GM23248 (cell line): ENCODE results near the gene GRIA3. TPM values are rescaled to one million over a fixed set of nuclear protein-coding genes. Genes with fewer than 3 reads are reported as not detected.

ENCODE experiments used
- DNase-seq: peaks from one replicate; pipeline ENCODE4 v3.0.0-alpha.2; 2015
- H2AFZ ChIP-seq: fragments of 200-600 bp; sonication (generic); 2 replicates; pipeline ENCODE4 v1.6.1; 2016; ENCODE audit warnings: antibody characterized with exemption
- H3F3A ChIP-seq: fragments of 200-600 bp; sonication (generic); 2 replicates; pipeline ENCODE4 v1.6.1; 2016; ENCODE audit warnings: mild to moderate bottlenecking, antibody characterized with exemption, mixed run types; ENCODE audit not compliant: insufficient read depth
- H3K27ac ChIP-seq: fragments of 200-600 bp; sonication (generic); 2 replicates; pipeline ENCODE4 v1.5.1; 2016; ENCODE audit warnings: mild to moderate bottlenecking
- H3K27me3 ChIP-seq: fragments of 200-600 bp; sonication (generic); replicated peaks from 2 replicates; pipeline ENCODE4 v1.6.1; 2016; ENCODE audit warnings: mild to moderate bottlenecking; ENCODE audit not compliant: insufficient read depth
- H3K36me3 ChIP-seq: fragments of 200-600 bp; sonication (generic); 2 replicates; pipeline ENCODE4 v1.6.1; 2016; ENCODE audit warnings: low read depth, mild to moderate bottlenecking
- H3K4me1 ChIP-seq: fragments of 200-600 bp; sonication (generic); 2 replicates; pipeline ENCODE4 v1.6.1; 2016; ENCODE audit warnings: mild to moderate bottlenecking; ENCODE audit not compliant: insufficient read depth
- H3K4me2 ChIP-seq: fragments of 200-600 bp; sonication (generic); one replicate; pipeline ENCODE4 v1.6.1; 2016; ENCODE audit warnings: mild to moderate bottlenecking; ENCODE audit not compliant: unreplicated experiment
- H3K4me3 ChIP-seq: fragments of 200-600 bp; sonication (generic); 2 replicates; pipeline ENCODE4 v1.5.1; 2016; ENCODE audit warnings: mild to moderate bottlenecking
- H3K79me2 ChIP-seq: fragments of 200-600 bp; sonication (generic); 2 replicates; pipeline ENCODE4 v1.6.1; 2016; ENCODE audit warnings: mild to moderate bottlenecking; ENCODE audit not compliant: insufficient read depth
- H3K9ac ChIP-seq: fragments of 200-600 bp; sonication (generic); 2 replicates; pipeline ENCODE4 v1.6.1; 2016; ENCODE audit warnings: mild to moderate bottlenecking
- H3K9me2 ChIP-seq: fragments of 200-600 bp; sonication (generic); 2 replicates; pipeline ENCODE4 v1.6.1; 2016; ENCODE audit warnings: mixed run types, mild to moderate bottlenecking, moderate library complexity; ENCODE audit not compliant: insufficient read depth
- H3K9me3 ChIP-seq: fragments of 200-600 bp; sonication (generic); one replicate; pipeline ENCODE4 v1.6.1; 2017; ENCODE audit warnings: low read depth
- H4K20me1 ChIP-seq: fragments of 200-600 bp; sonication (generic); 2 replicates; pipeline ENCODE4 v1.6.0; 2016; ENCODE audit not compliant: insufficient read depth
- EZH2 ChIP-seq: fragments of 200-600 bp; sonication (generic); IDR thresholded peaks from 2 replicates; pipeline ENCODE4 v1.6.1; 2018; ENCODE audit warnings: antibody characterized with exemption, mild to moderate bottlenecking; ENCODE audit not compliant: insufficient read depth, poor library complexity, severe bottlenecking
- EZH2phosphoT487 ChIP-seq: fragments of 200-600 bp; sonication (generic); IDR thresholded peaks from 2 replicates; pipeline ENCODE4 v1.6.1; 2018; ENCODE audit warnings: antibody characterized with exemption, moderate library complexity, mild to moderate bottlenecking, low read depth; ENCODE audit not compliant: insufficient read depth
- WGBS, 2 experiments: methylation state at CpG; one replicate each; pipeline ENCODE4 v1.1.6; 2015 to 2017; ENCODE audit warnings: low lambda C conversion rate in 2 of 2, low coverage in 1 of 2; ENCODE audit errors: missing lambda C conversion rate in 2 of 2; 5-methylcytosine and 5-hydroxymethylcytosine counted together
- in situ Hi-C: fragments of 300-500 bp; cut with MboI; formaldehyde crosslinking; loops from 2 replicates; pipeline ENCODE4 v1.15.0; 2020
- polyA plus RNA-seq: library from polyadenylated mRNA; unstranded; fragments of >200 nt; fragmentation: Nextera tagmentation; extraction: Ambion mirVana; gene quantifications from 2 replicates; pipeline ENCODE4 v1.2.1, GENCODE V29; 2016
- total RNA-seq: library from RNA; depleted of rRNA; stranded (reverse); fragments of >200 nt; shearing (Covaris generic); gene quantifications from 2 replicates; pipeline ENCODE4 v1.2.3, GENCODE V29; 2014

Gene GRIA3
- total and polyA plus RNA-seq, 2 experiments from 2014 or later = 36.0 to 52.4 TPM

- H3K9me3 ChIP-seq = no peaks in the 10 kb centered on the region
- peak overlapping the region; percentile 94 for H3K4me2 ChIP-seq
- WGBS, 2 experiments = 0 to 1% methylated on average over 8 to 9 of the region's 9 CpGs
- H3K4me1 ChIP-seq = peaks cover 22% of the 10 kb centered on the region
- peak overlapping the region; percentile 93 for H3K9ac ChIP-seq
- no peaks in the 10 kb centered on the region for H3K36me3 ChIP-seq
- H3K79me2 ChIP-seq = peaks cover 61% of the 10 kb centered on the region
- H3K9me2 ChIP-seq = no peaks in the 10 kb centered on the region
- peak; percentile 56 for DNase-seq
- peak overlapping the region; percentile 75 for H2AFZ ChIP-seq
- H3K27me3 ChIP-seq = no peaks in the 10 kb centered on the region
- peak overlapping the region; percentile 87 for H3K4me3 ChIP-seq
- no peaks in the 10 kb centered on the region for H4K20me1 ChIP-seq
- peaks cover 32% of the 10 kb centered on the region for H3F3A ChIP-seq
- H3K27ac ChIP-seq = peak overlapping the region; percentile 88
- in situ Hi-C loops = no loop called here
- TF ChIP-seq EZH2phosphoT487 (no peak), EZH2 (no peak)
Measured at GRCh38 chrX:123185721-123186120, 1.6 kb downstream of the GRIA3 start.

DNA sequence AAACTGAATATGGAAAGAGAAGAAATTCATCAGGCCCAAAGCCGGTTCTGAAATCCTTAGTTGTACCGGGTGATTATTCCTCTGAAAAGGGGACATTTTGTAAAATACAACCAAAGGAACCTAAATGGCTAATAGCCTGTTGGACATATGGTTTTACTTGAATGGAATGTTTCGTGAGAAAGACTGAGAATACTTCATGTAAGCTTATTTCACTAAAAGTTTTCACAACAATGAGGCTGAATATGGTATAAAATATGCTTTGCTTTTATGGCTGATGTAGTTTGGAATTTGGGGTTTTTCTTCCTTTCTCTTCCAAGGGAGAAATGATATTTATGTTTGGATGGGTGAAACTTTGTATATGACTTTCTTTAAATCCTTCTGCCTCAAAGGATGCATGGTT lies 2.7 kb downstream of the GRIA3 start:
- Histone ChIP-seq H3K9me3 (no peaks in the 10 kb centered on the region), H3K4me1 (peaks cover 22% of the 10 kb centered on the region), H3K27me3 (no peaks in the 10 kb centered on the region), H3K4me3 (peak overlapping the region; percentile 87), H3K9me2 (no peaks in the 10 kb centered on the region), H3K4me2 (peak overlapping the region; percentile 94), H3F3A (peaks cover 32% of the 10 kb centered on the region), H3K79me2 (peaks cover 71% of the 10 kb centered on the region), H3K36me3 (no peaks in the 10 kb centered on the region), H3K27ac (peak overlapping the region; percentile 88), H3K9ac (peak overlapping the region; percentile 93), H2AFZ (peak overlapping the region; percentile 75; the same call in 1 of the 2 replicates), H4K20me1 (no peaks in the 10 kb centered on the region)
- 2 to 6% methylated on average over 3 of the region's 3 CpGs for WGBS, 2 experiments
- TF ChIP-seq EZH2 (no peak), EZH2phosphoT487 (no peak)
- in situ Hi-C loops = no loop called here
- DNase-seq = peak; percentile 63

DNA sequence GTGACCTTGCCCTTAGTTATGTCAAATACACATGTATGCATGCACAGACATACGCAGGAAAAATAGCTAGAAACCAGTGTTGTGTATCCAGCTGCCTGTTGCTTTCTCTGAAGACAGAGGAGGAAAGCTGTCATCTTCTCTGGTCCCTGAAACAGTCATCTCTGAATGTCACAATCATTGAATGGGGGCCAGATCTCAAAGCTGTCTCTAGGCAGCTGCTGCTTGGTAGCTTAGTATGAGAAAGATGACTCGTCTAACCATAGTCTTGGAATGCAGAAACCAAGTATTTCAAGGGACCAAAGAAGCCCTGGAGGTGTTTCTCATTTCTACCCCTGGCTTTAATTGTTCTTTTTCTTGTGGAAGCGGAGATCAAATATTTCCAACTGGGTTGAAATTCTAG lies 4.0 kb downstream of the GRIA3 start:
- Histone ChIP-seq H3K9ac (peak overlapping the region; percentile 93), H3K9me2 (no peaks in the 10 kb centered on the region), H3K4me3 (peak overlapping the region; percentile 87), H2AFZ (no peak overlapping the region), H4K20me1 (no peaks in the 10 kb centered on the region), H3F3A (peaks cover 32% of the 10 kb centered on the region), H3K27me3 (no peaks in the 10 kb centered on the region), H3K4me1 (peaks cover 22% of the 10 kb centered on the region), H3K4me2 (peak overlapping the region; percentile 94), H3K9me3 (no peaks in the 10 kb centered on the region), H3K27ac (peak overlapping the region; percentile 88), H3K79me2 (peaks cover 84% of the 10 kb centered on the region), H3K36me3 (no peaks in the 10 kb centered on the region)
- 42% methylated on average over 3 of the region's 3 CpGs for WGBS, 2 experiments
- peak; percentile 81 for DNase-seq
- no peak for TF ChIP-seq EZH2
- in situ Hi-C loops = no loop called here

- DNase-seq = no peak
- Histone ChIP-seq H3K9ac (no peak overlapping the region), H2AFZ (no peak overlapping the region), H3K27me3 (no peaks in the 10 kb centered on the region), H4K20me1 (no peaks in the 10 kb centered on the region), H3K4me2 (no peak overlapping the region), H3K9me3 (no peaks in the 10 kb centered on the region), H3F3A (peaks cover 32% of the 10 kb centered on the region), H3K27ac (0 out of 2 replicates have a peak overlapping the region, but pooled peaks have one; percentile 88), H3K79me2 (peaks cover 92% of the 10 kb centered on the region), H3K9me2 (no peaks in the 10 kb centered on the region), H3K4me1 (peaks cover 22% of the 10 kb centered on the region), H3K36me3 (0 out of 2 replicates have a peak, but pooled peaks cover 3% of the 10 kb centered on the region), H3K4me3 (no peak overlapping the region)
- in situ Hi-C loops = no loop called here
- TF ChIP-seq EZH2 (no peak), EZH2phosphoT487 (no peak)
- WGBS, 2 experiments = 96 to 99% methylated on average over 6 to 8 of the region's 8 CpGs
Measured at GRCh38 chrX:123189338-123189737, 5.3 kb downstream of the GRIA3 start.

- Histone ChIP-seq H3K4me1 (peaks cover 22% of the 10 kb centered on the region), H3K27ac (no peak overlapping the region), H4K20me1 (no peaks in the 10 kb centered on the region), H3K36me3 (0 out of 2 replicates have a peak, but pooled peaks cover 3% of the 10 kb centered on the region), H3K4me2 (no peak overlapping the region), H3K9me3 (no peaks in the 10 kb centered on the region), H2AFZ (no peak overlapping the region), H3K79me2 (peaks cover 92% of the 10 kb centered on the region), H3K9me2 (no peaks in the 10 kb centered on the region), H3K4me3 (no peak overlapping the region), H3K9ac (no peak overlapping the region), H3K27me3 (no peaks in the 10 kb centered on the region), H3F3A (peaks cover 32% of the 10 kb centered on the region)
- in situ Hi-C loops = no loop called here
- TF ChIP-seq EZH2phosphoT487 (no peak), EZH2 (no peak)
- WGBS, 2 experiments = 83 to 89% methylated on average over 5 to 6 of the region's 6 CpGs
- DNase-seq = no peak
Measured at GRCh38 chrX:123190096-123190495, 6.0 kb downstream of the GRIA3 start.
